HG03460 (cell line): ENCODE results near the gene DNAH5.
"Not testable (repeated sequence)": the region's sequence is repeated elsewhere in the genome, so short reads cannot be mapped to it uniquely, and the experiment has no call there.

Experiments used
- ATAC-seq: cut with Tn5 transposase; IDR thresholded peaks from one replicate; pipeline ENCODE4 v1.9.1; 2021; ENCODE audit not compliant: unreplicated experiment

DNAH5 gene

GRCh38 chr5:13944560-13945199 is at the start of gene DNAH5:
DNAH5 (minus strand) TSS chr5:13944688; CDS start chr5:13944438, 250 bp downstream.
- no peak for ATAC-seq

- ATAC-seq = no peak
These were observed 49.4 kb upstream of the DNAH5 start for GRCh38 chr5:13993926-13994325.

GRCh38 chr5:13992795-13993194 is 48.3 kb upstream of the DNAH5 start:
- ATAC-seq = no peak

GRCh38 chr5:13991365-13991764 is 46.9 kb upstream of the DNAH5 start:
- ATAC-seq = no peak

GRCh38 chr5:13990896-13991295 is 46.4 kb upstream of the DNAH5 start:
- no peak for ATAC-seq

GRCh38 chr5:13989832-13990231 is 45.3 kb upstream of the DNAH5 start:
- ATAC-seq = no peak

GRCh38 chr5:13987843-13988464 is 43.5 kb upstream of the DNAH5 start:
- ATAC-seq = no peak

- ATAC-seq = no peak
These were observed 41.4 kb upstream of the DNAH5 start for GRCh38 chr5:13985731-13986418.

GRCh38 chr5:13984888-13985287 is 40.4 kb upstream of the DNAH5 start:
- not testable (repeated sequence) for ATAC-seq

- ATAC-seq = no peak
These were observed 32.7 kb upstream of the DNAH5 start for GRCh38 chr5:13976867-13977830.

GRCh38 chr5:13976223-13976622 is 31.7 kb upstream of the DNAH5 start:
- no peak for ATAC-seq

- no peak for ATAC-seq
These were observed 30.8 kb upstream of the DNAH5 start for GRCh38 chr5:13975246-13975645.

GRCh38 chr5:13973724-13974123 is 29.2 kb upstream of the DNAH5 start:
- no peak for ATAC-seq

- ATAC-seq = no peak
These were observed 27.5 kb upstream of the DNAH5 start for GRCh38 chr5:13972029-13972428.

GRCh38 chr5:13957032-13957645 is 12.7 kb upstream of the DNAH5 start:
- peak; percentile 97 for ATAC-seq

- ATAC-seq = no peak
These were observed 12.0 kb upstream of the DNAH5 start for GRCh38 chr5:13956471-13956870.

GRCh38 chr5:13955896-13956295 is 11.4 kb upstream of the DNAH5 start:
- ATAC-seq = no peak

GRCh38 chr5:13946111-13946510 is 1.6 kb upstream of the DNAH5 start:
- ATAC-seq = no peak

- ATAC-seq = no peak
These were observed 783 bp upstream of the DNAH5 start for GRCh38 chr5:13945271-13945670.

- no peak for ATAC-seq
These were observed 812 bp downstream of the DNAH5 start for GRCh38 chr5:13943676-13944075.

GRCh38 chr5:13941468-13941867 is 3.0 kb downstream of the DNAH5 start:
- no peak for ATAC-seq
